Retinal pigment epithelial cell (primary cell): ENCODE results near the gene FBXW5.

Source experiments
- DNase-seq: peaks from one replicate; pipeline ENCODE4 v3.0.0-alpha.2; 2010; ENCODE audit warnings: low read depth
- H3K4me3 ChIP-seq: 2 replicates; pipeline ENCODE4 v1.5.1; 2011; ENCODE audit warnings: mild to moderate bottlenecking, low read length, control low read depth, moderate library complexity
- CTCF ChIP-seq: conservative IDR thresholded peaks from 2 replicates; pipeline ENCODE4 v1.5.1; 2011; ENCODE audit warnings: low read depth, low read length, control low read depth, inconsistent platforms

Gene FBXW5

GRCh38 chr9:136985853-136986252 is 41.3 kb upstream of the FBXW5 start:
- no peak for DNase-seq
- no peak overlapping the region for H3K4me3 ChIP-seq
- no peak for TF ChIP-seq CTCF

- H3K4me3 ChIP-seq = no peak overlapping the region
- DNase-seq = no peak
- no peak for TF ChIP-seq CTCF
These were observed 40.6 kb upstream of the FBXW5 start for GRCh38 chr9:136985027-136985602.

GRCh38 chr9:136984464-136985026 is 40.0 kb upstream of the FBXW5 start:
- no peak for DNase-seq
- no peak overlapping the region for H3K4me3 ChIP-seq
- TF ChIP-seq CTCF = no peak

- no peak overlapping the region for H3K4me3 ChIP-seq
- TF ChIP-seq CTCF = no peak
- DNase-seq = no peak
These were observed 39.2 kb upstream of the FBXW5 start for GRCh38 chr9:136983656-136984314.

- no peak for TF ChIP-seq CTCF
- no peak overlapping the region for H3K4me3 ChIP-seq
- no peak for DNase-seq
These were observed 38.6 kb upstream of the FBXW5 start for GRCh38 chr9:136983167-136983566.

GRCh38 chr9:136982232-136983051 is 37.9 kb upstream of the FBXW5 start, which contains the start of gene LCNL1:
TSS of gene LCNL1 (plus strand) at chr9:136982993. CDS start at chr9:136983587, 594 bp downstream.
- no peak for DNase-seq
- no peak for TF ChIP-seq CTCF
- no peak within 1 kb of the TSS for H3K4me3 ChIP-seq
